Lower lobe of right lung (tissue), 2 donors: Measurements from ENCODE around the gene CHCHD6. TPM values are rescaled to one million over a fixed set of nuclear protein-coding genes. Genes with fewer than 3 reads are reported as not detected.

Experiments
- ATAC-seq, 2 donors: fragments of 200-7000 bp; cut with Tn5 transposase; one replicate each; pipeline ENCODE4 v1.9.1; 2020 to 2022; ENCODE audit warnings: mild to moderate bottlenecking in 2 of 2, moderate library complexity in 2 of 2
- DNase-seq: peaks from one replicate; pipeline ENCODE4 v3.0.0-alpha.2; 2020
- H3K27ac ChIP-seq: fragments of 200-600 bp; one replicate; pipeline ENCODE4 v1.8.0; 2022
- H3K27me3 ChIP-seq: fragments of 200-600 bp; one replicate; pipeline ENCODE4 v1.8.0; 2022; ENCODE audit warnings: low read depth
- H3K36me3 ChIP-seq: fragments of 200-600 bp; one replicate; pipeline ENCODE4 v1.8.0; 2022; ENCODE audit warnings: mild to moderate bottlenecking
- H3K4me1 ChIP-seq: fragments of 200-600 bp; one replicate; pipeline ENCODE4 v1.8.0; 2022
- H3K4me3 ChIP-seq: fragments of 200-600 bp; one replicate; pipeline ENCODE4 v1.8.0; 2022; ENCODE audit warnings: mild to moderate bottlenecking
- H3K9me3 ChIP-seq: fragments of 200-600 bp; one replicate; pipeline ENCODE4 v1.8.0; 2022
- CTCF ChIP-seq: fragments of 200-600 bp; IDR thresholded peaks from one replicate; pipeline ENCODE4 v1.8.0; 2022; ENCODE audit warnings: antibody characterized with exemption, mild to moderate bottlenecking
- intact Hi-C: fragments of 100-400 bp; cut with DNase I; formaldehyde crosslinking; loops from one replicate; pipeline ENCODE4 v1.11.0; 2022
- total RNA-seq: library from RNA; stranded (reverse); fragmentation: NEBNext Ultra II Directional; extraction: Animal tissue kit (Norgen Biotek cat#: 25700); gene quantifications from one replicate; pipeline ENCODE4 v1.2.1, GENCODE V29; 2021
- donor health status: DM: no; HTN: yes; CAD: no; lungs with severe emphysema.

CHCHD6 gene
- total RNA-seq, 1 donor from 2014 or later: 12.2 TPM

DNA sequence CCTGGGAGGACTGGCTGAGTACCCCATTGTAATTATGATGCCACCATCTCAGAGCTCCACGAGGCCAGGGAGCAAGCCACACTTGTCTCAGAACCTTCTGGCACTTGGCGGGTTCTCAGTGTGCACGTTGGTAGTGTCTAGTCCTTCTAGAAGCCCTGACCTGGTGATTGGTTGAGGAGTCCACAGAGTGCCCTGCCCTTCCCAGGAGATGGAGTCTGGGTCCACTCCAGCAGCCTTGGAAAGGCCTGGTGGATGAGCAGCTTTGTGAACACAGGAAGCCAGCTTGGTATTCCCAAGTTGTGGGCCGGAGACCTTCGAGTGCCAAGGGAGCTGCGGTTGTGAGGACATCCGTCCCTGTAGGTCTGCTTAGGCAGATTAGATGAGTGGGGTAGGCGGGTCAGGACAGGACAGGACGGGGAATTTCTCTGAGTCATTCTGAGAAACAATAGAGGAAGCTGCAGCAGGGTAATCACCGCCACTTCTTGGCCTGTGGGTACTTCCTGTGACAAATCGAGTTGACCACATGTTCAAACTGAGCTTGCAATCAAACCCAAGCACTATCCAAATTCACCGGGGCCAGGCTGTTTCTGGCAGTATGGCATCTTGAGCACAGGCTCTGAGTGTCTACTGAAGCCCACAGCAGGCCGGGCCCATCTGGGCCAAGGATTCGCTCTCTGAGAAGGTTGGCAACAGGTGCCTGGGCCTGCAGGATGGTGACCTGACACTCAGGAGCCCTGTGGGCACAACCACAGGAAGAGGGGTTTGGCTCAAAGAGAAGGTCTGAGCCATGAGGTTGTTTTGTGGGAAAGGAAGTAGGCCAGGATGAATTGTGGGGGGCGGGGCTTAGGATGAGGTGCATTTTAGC, 207.4 kb downstream of the CHCHD6 start:
- intact Hi-C loops: no loop called here
- ATAC-seq: peak; percentile 91 to 92
- H3K9me3 ChIP-seq: no peaks in the 10 kb centered on the region

DNA sequence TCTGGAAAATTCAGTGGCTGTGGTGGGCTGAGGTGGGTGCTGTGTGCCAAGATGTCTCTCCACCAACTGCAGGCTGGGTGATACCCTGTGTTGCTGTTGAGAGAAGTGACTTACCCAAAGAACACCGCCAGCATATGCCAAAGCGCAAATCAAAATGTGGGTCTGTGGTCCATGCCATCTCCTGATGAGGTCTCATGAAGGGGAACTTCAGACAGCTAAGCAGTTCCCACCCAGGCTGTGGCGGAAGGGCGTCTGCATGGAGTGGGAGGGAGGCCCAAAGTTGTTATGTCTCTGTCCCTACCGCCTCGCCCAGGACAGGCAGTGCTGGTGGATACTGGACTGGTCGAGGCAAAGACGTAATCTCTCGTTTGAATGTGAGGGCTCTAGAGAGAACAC, 208.0 kb downstream of the CHCHD6 start:
- no peak for TF ChIP-seq CTCF
- Histone ChIP-seq H3K36me3 (no peaks in the 10 kb centered on the region), H3K27me3 (peaks cover 7% of the 10 kb centered on the region), H3K4me3 (no peak overlapping the region), H3K27ac (peak overlapping the region; percentile 70), H3K4me1 (peaks cover 31% of the 10 kb centered on the region), H3K9me3 (no peaks in the 10 kb centered on the region)
- ATAC-seq (peak; percentile 36 to 52), DNase-seq (no peak)
- intact Hi-C loops: no loop called here

More for the DNA sequence above, 207.4 kb downstream of the CHCHD6 start:
- Histone ChIP-seq H3K36me3 (no peaks in the 10 kb centered on the region), H3K4me1 (peaks cover 31% of the 10 kb centered on the region), H3K27me3 (peaks cover 7% of the 10 kb centered on the region), H3K4me3 (no peak overlapping the region), H3K27ac (peak overlapping the region; percentile 70)
- no peak for TF ChIP-seq CTCF
- DNase-seq: peak; percentile 66

DNA sequence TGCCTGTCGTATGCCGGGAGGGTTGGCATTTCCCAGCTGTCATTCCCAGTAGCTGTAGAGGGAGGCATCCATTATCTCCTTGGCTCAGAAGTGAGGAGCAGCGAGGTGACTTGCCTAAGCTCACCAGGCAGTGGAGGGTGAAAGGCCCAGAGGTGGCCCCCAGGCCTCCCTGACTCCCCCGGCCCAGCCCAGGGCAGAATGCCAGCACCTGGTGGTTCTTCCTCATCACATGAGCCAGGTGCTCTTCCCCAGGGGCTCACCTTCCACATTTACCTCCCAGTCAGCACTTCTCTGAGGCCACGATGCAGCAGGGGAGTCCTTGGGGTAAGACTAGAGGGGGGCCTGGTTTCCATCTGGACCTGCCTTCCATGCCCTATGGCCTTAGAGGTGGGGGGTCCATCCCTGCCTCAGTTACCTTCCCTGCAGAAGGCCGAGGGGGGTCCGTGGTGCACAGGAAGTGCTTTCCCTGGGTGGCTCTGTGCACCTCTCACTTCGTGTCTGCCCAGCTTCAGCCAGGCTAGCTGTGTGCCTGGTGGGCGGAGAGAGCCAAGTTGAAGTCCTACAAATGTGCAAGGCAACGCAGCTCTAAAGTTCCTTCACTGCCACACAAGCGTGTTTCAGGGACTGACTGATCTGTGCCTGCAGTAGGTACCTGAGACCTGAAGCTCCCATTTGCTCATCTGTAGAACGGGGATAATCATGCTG, 208.6 kb downstream of the CHCHD6 start:
- Histone ChIP-seq H3K27ac (no peak overlapping the region), H3K4me3 (no peak overlapping the region), H3K36me3 (no peaks in the 10 kb centered on the region), H3K9me3 (no peaks in the 10 kb centered on the region), H3K27me3 (peaks cover 7% of the 10 kb centered on the region), H3K4me1 (peaks cover 31% of the 10 kb centered on the region)
- TF ChIP-seq CTCF: no peak
- intact Hi-C loops: no loop called here
- DNase-seq (no peak), ATAC-seq (no peak)

DNA sequence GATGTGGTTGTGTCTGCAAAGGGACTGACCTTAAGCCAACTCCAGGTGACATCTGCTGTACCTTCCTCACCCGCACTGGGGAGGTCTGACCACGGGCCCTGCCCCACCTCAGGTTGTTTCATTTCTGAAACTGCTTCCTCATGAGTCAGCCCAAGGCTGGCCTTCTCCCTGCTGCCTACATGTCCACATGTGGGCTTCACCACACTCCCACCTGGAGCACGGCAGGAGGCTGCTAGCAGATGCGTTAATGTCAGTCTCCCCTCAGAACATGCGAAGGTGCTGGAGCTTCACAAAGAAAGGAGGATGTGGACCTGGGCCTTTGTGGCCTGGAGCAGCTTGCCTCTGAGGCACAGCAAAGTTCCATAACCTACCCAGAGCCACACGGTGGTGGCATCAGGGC, 209.5 kb downstream of the CHCHD6 start:
- Histone ChIP-seq H3K9me3 (no peaks in the 10 kb centered on the region), H3K4me1 (peaks cover 31% of the 10 kb centered on the region), H3K27ac (no peak overlapping the region), H3K27me3 (peaks cover 7% of the 10 kb centered on the region), H3K4me3 (no peak overlapping the region), H3K36me3 (no peaks in the 10 kb centered on the region)
- ATAC-seq: no peak
- intact Hi-C loops: no loop called here
- no peak for TF ChIP-seq CTCF
- DNase-seq: no peak

DNA sequence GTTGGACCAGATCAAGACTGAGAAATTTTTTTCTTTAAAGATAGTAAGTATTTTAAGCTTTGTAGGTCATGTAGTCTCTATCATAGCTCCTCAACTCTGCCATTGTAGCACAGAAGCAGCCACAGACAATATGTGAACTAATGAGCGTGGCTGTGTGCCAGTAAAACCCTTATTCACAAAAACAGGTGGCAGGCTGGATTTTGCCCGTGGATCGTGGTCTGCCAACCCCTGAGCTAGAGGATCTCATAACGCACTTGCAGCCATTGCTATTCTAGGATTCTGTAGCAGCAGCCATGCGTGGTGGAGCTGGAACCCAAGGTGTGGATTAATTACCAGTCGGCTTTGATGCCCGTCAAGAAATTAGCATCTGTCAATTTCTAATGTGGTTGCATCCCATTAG, 210.2 kb downstream of the CHCHD6 start:
- intact Hi-C loops: no loop called here
- ATAC-seq (no peak), DNase-seq (no peak)
- peaks cover 7% of the 10 kb centered on the region for H3K27me3 ChIP-seq
- H3K4me3 ChIP-seq: no peak overlapping the region
- peaks cover 31% of the 10 kb centered on the region for H3K4me1 ChIP-seq
- no peak for TF ChIP-seq CTCF
- H3K9me3 ChIP-seq: no peaks in the 10 kb centered on the region
- no peak overlapping the region for H3K27ac ChIP-seq
- no peaks in the 10 kb centered on the region for H3K36me3 ChIP-seq
